ENCODE measurements around the gene NUSAP1.
"Not testable (repeated sequence)": the region's sequence is repeated elsewhere in the genome, so short reads cannot be mapped to it uniquely, and the experiment has no call there.

NUSAP1 gene

DNA sequence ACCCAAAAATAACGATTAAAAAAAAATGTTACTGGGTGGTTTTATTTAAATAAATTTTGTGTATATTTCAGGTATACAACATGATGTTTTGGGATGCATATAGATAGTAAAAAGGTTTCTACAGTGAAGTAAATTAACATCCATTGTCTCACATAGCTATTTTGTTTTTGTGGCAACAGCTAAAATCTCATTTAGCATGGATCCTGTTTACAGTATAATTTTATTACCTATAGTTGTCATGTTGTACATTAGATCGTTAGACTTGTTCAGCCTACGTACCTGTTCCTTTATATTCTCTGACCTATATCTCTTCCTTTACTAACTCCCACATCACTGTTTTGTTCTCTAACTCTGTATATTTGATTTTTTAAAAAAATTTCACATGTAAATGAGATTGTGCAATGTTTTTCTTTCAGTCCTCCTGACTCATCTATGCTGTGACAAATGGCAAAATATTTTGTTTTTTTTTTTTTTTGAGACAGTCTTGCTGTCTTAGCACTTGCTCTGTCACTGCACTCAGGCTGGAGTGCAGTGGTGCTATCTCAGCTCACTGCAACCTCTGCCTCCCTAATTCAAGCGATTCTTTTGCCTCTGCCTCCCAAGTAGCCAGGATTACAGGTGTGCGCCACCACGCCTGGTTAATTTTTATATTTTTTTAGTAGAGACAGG lies 45.9 kb upstream of the NUSAP1 start:
- no peak overlapping the region for H3K4me3 ChIP-seq (ENCODE audit: low read depth, low read length)
- TF ChIP-seq, protein P1, sequence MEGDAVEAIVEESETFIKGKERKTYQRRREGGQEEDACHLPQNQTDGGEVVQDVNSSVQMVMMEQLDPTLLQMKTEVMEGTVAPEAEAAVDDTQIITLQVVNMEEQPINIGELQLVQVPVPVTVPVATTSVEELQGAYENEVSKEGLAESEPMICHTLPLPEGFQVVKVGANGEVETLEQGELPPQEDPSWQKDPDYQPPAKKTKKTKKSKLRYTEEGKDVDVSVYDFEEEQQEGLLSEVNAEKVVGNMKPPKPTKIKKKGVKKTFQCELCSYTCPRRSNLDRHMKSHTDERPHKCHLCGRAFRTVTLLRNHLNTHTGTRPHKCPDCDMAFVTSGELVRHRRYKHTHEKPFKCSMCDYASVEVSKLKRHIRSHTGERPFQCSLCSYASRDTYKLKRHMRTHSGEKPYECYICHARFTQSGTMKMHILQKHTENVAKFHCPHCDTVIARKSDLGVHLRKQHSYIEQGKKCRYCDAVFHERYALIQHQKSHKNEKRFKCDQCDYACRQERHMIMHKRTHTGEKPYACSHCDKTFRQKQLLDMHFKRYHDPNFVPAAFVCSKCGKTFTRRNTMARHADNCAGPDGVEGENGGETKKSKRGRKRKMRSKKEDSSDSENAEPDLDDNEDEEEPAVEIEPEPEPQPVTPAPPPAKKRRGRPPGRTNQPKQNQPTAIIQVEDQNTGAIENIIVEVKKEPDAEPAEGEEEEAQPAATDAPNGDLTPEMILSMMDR (IDR thresholded peaks at IDR 0.05; ENCODE audit: insufficient read depth, low read length, missing control alignments) = no peak
- ChIA-PET CTCF (interaction anchor here (1.4 kb wide), 1 partner anchor 46 kb away, joined by 10 read pairs; the partner anchor contains the start of genes NUSAP1 and OIP5), POLR2A (no interaction called here)
- DNase-seq (ENCODE audit: low read depth, low spot score) = no peak

DNA sequence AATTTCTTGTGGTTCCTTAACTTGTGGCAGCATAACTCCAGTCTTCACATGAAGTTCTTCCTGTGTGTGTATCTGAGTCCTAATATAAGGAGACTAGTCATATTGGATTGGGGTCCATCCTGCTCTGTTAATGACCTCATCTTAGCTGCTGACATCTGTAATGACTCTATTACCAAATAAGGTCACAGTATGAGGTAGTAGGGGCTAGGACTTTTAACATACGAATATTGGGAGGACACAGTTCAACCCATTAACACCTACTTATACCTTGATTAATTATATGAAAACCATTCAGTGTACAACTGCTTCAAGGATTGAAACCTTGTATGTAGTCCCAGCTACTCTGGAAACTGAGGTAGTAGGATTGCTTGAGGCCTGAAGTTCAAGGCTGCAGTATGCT lies 44.2 kb upstream of the NUSAP1 start:
- ChIA-PET POLR2A (no interaction called here), CTCF (interaction anchor here (1.3 kb wide), 1 partner anchor 43 kb away, joined by 4 read pairs; no protein-coding TSS in a partner anchor)
- H3K4me3 ChIP-seq (ENCODE audit: low read depth, low read length) = no peak overlapping the region
- TF ChIP-seq, protein P1 (IDR thresholded peaks at IDR 0.05; ENCODE audit: insufficient read depth, low read length, missing control alignments) = no peak
- no peak for DNase-seq (ENCODE audit: low read depth, low spot score)

DNA sequence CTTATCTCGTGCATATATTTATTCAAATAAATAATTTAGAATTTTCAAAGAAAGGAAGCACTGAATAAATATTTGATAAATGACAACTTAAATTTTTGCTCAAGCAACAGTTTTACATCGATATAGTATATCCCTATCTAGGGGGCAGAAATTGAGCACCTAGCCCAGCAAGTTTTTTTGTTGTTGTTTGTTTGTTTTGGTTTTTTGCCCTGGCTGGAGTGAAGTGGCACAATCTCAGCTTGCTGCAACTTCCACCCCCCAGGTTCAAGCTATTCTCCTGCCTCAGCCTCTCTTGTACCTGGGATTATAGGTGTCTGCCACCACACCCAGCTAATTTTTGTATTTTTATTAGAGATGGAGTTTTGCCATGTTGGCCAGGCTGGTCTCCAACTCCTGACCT lies 42.7 kb upstream of the NUSAP1 start:
- no peak overlapping the region for H3K4me3 ChIP-seq (ENCODE audit: low read depth, low read length)
- ChIA-PET CTCF (no interaction called here), POLR2A (interaction anchor here (0.6 kb wide), 1 partner anchor 30 kb away, joined by 4 read pairs; no protein-coding TSS in a partner anchor)
- TF ChIP-seq, protein P1 (IDR thresholded peaks at IDR 0.05; ENCODE audit: insufficient read depth, low read length, missing control alignments) = no peak
- DNase-seq (ENCODE audit: low read depth, low spot score) = no peak

- ChIA-PET CTCF (no interaction called here), POLR2A (no interaction called here)
- DNase-seq (ENCODE audit: low read depth, low spot score) = no peak
- H3K4me3 ChIP-seq (ENCODE audit: low read depth, low read length) = no peak overlapping the region
- TF ChIP-seq, protein P1 (IDR thresholded peaks at IDR 0.05; ENCODE audit: insufficient read depth, low read length, missing control alignments) = no peak
These were observed 41.5 kb upstream of the NUSAP1 start for GRCh38 chr15:41291065-41291631.

DNA sequence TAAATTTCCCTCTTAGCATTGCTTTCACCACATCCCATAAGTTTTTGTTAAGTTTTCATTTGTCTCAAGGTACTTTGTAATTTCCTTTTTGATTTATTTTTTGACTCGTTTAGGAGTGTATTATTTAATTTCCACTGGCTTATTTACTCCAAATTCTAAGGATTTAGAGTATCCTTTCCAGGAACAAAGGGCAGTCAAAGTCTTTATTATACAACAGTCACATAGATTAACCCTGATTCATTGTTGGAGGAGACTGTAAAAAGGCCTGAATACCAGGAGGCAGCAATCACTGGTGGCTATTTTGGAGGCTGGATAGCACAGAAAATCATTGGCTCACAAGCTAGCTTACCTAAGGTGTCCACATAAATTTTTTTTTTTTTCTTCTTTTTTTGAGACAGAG lies 40.2 kb upstream of the NUSAP1 start:
- no peak for DNase-seq (ENCODE audit: low read depth, low spot score)
- TF ChIP-seq, protein P1 (IDR thresholded peaks at IDR 0.05; ENCODE audit: insufficient read depth, low read length, missing control alignments) = no peak
- CTCF ChIA-PET = no interaction called here
- POLR2A ChIA-PET = no interaction called here
- H3K4me3 ChIP-seq (ENCODE audit: low read depth, low read length) = no peak overlapping the region

- H3K4me3 ChIP-seq (ENCODE audit: low read depth, low read length); POLR2A ChIA-PET; DNase-seq (ENCODE audit: low read depth, low spot score): not testable (repeated sequence)
- CTCF ChIA-PET = interaction anchor here (0.6 kb wide), 1 partner anchor 325 kb away, joined by 4 read pairs; no protein-coding TSS in a partner anchor
These were observed 31.5 kb upstream of the NUSAP1 start for GRCh38 chr15:41301139-41301538.

- POLR2A ChIA-PET = no interaction called here
- CTCF ChIA-PET = no interaction called here
- TF ChIP-seq, protein P1 (IDR thresholded peaks at IDR 0.05; ENCODE audit: insufficient read depth, low read length, missing control alignments) = no peak
- no peak overlapping the region for H3K4me3 ChIP-seq (ENCODE audit: low read depth, low read length)
- no peak for DNase-seq (ENCODE audit: low read depth, low spot score)
These were observed 31.1 kb upstream of the NUSAP1 start for GRCh38 chr15:41301587-41301986.

Measured in AG04449 (cell line).